NAMALWA (cell line): ENCODE results near the gene R3HDML.
"Not testable (repeated sequence)": the region's sequence is repeated elsewhere in the genome, so short reads cannot be mapped to it uniquely, and the experiment has no call there.

Experiments
- DNase-seq: peaks from one replicate; pipeline ENCODE4 v3.0.0-alpha.2; 2015; ENCODE audit warnings: low spot score

R3HDML gene, protein sequence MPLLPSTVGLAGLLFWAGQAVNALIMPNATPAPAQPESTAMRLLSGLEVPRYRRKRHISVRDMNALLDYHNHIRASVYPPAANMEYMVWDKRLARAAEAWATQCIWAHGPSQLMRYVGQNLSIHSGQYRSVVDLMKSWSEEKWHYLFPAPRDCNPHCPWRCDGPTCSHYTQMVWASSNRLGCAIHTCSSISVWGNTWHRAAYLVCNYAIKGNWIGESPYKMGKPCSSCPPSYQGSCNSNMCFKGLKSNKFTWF

DNA sequence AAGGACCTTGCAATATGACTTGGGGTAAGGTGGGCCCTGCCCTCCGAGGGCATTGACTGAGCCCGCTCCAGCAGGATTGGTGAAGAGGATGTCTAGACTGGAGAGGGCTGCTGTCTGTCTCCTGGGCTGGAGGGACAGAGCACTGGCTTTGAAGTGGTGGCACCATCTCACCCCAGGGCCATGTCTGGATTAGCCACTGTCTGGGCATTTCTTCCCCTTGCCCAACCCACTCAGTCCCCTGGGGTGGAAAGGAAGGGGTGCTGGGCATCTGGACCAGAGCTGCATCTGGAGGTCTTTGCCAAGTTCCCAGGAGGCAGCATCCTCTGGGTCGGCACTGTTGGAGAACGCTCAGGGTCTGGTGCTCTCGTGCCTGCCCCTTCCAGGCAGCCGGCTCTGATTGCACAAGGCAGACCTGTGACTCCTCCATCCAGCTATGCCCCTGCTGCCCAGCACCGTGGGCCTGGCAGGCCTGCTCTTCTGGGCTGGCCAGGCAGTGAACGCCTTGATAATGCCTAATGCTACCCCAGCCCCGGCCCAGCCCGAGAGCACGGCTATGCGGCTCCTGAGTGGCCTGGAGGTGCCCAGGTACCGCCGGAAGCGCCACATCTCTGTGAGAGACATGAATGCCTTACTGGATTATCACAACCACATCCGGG is at the start of gene R3HDML:
R3HDML (plus strand) TSS at position 319 of the 656 bp plus-strand sequence; CDS start at position 434, 115 bp downstream.
- no peak for DNase-seq

DNA sequence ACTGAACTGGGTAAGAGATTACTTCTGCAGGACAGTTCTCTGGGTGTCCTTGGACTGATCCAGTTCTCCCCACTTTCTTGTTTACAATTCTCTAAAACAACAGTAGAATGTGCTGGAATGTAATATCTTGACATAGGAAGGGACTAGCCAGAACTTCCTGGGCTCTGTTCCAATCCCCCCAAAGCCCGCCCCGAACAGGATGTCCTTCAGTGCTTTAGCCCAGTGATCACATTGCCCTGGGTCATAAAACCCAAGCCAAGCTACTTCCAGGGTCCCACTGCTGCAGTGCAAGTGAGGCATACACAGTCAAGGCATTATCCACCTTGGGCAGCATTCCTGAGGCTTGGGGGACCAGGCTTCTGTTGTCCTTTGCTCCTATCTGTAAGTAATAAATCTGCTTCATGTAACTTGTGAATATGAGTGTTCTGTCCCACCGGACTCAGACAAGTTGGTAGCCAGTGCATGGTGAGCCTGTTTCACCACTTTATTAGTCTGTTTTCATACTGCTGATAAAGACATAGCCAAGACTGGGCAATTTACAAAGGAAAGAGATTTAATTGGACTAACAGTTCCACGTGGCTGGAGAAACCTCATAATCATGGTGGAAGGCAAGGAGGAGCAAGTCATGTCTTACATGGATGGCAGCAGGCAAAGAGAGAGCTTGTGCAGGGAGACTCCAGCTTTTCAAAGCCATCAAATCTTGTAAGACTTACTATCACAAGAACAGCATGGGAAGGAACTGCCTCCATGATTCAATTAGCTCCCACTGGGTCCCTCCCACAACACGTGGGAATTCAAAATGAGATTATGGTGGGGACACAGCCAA is 49.4 kb upstream of the R3HDML start:
- no peak for DNase-seq

DNA sequence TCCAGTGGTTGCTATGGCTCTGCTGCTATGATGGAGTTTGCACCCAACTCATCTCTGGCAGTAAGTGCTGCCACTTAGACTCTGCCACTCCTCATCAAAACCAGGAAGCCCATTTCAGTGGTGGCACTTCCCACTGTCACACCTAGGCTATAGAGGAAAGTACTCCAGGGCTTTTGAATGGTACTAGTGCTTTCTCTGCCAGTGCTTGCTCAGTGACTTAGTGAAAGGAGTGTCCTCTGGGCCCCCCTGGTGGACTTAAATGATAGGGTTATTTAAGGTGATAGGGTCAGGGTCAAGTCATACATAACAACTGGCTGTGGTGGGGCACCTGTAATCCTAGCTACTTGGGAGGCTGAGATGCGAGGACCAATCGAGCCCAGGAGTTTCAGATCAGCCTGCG is 48.6 kb upstream of the R3HDML start:
- no peak for DNase-seq

DNA sequence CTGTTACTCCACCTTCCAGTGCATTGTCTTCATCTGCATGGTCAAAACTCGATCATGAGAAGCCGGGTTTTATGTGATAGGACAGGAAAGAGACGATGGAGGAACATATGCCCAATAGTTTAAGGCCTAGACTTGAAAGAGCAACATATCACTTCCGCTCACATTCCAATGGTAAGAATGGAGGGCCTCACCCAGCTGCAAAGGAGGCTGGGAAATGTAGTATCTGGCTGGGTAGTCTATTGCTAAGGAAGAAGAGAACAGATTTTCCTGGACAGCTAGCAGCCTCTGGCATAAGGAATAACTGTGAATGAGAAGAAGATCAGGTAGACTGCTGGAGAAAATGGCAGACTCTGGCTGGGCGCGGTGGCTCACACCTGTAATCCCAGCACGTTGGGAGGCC is 45.1 kb upstream of the R3HDML start:
- no peak for DNase-seq

DNA sequence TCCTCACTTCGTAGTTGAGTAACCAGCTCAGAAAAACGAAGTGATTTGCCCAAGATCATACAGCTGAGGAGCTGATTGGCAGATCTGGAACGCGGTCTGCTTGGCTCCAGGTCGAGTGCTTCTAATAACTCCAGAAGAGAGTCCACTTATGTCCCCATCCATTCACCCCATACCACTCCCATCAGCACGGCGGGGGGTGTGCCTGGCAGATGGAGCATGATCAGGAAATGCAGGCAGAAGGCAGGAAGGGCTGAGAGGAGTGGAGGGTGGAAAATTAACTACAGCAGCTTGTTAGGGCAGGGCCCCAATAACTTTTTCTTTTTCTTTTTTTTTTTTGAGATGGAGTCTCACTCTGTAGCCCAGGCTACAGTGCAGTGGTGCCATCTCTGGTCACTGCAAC is 40.8 kb upstream of the R3HDML start:
- DNase-seq: no peak

DNA sequence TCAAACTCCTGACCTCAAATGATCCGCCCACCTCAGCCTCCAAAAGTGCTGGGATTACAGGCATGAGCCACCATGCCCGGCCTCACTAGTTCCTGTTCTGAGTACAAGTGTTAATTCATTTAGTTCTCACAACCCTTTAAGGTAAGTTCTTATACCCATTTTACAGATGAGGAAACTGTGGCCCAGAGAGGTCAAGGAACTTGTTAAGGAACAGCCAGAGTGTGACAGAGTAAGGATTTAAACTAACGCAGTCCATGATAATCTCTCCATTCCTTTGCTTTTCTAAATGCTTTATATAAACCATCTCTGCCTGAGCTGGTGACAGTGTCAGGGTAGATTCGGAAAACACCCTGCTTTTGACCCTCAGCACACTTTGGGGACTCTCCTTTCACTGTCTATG is 39.1 kb upstream of the R3HDML start:
- no peak for DNase-seq

DNA sequence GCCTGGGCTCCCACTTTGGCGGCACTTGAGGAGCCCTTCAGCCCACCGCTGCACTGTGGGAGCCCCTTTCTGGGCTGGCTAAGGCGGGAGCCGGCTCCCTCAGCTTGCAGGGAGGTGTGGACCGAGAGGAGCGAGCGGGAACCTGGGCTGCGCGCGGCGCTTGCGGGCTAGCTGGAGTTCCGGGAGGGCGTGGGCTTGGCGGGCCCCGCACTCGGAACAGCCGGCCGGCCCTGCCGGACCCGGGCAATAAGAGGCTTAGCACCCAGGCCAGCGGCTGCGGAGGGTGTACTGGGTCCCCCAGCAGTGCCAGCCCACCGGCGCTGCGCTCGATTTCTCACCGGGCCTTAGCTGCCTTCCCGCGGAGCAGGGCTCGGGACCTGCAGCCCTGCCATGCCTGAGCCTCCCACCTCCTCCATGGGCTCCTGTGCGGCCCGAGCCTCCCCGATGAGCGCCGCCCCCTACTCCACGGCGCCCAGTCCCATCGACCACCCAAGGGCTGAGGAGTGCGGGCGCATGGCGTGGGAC is 37.8 kb upstream of the R3HDML start:
- not testable (repeated sequence) for DNase-seq

DNA sequence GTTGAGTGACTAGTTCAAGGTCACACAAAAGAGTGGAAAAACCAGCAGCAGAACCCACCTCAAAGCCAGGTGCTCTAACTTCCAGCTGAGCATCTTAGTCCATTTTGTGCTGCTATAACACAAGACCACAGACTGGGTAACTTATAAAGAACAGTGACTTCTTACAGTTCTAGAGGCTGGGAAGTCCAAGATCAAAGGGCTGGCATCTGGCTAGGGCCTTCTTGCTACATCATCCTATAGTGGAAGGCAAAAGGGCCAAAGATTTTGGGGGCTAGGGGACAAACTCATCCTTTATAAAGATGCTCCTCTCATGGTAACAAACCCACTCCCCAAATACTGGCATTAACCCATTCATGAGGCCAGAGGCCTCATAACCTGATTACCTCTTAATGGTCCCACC is 35.6 kb upstream of the R3HDML start:
- DNase-seq: no peak

DNA sequence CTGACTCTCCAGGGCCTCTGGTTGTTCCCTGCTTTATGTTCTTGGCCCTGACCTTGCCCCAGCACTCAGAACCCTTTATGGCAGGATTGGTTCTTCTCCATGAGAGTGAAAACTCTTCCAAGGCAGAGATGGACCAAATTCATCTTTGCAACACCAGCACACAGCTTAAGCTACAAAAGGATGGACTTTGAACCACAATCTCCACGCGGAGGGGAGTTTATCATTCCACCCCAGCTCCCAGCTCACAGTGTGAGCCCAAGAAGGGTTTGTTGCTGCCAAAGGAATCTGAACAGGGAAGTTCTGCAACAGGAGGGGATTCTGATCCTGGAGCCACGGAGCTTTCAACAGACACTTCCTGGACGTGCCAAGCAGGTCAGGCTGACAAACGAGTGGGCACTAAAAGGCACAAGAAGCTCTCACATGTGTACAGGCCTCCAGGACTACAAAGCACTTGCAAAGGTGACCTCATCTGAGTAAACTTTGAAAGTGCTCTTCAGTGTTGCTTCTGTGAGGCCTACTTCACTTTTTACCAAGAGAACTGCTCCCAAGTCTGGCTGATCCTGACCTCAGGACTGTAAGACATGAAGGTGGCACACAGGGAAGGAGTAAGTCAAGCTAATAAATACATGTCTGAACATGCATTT is 34.7 kb upstream of the R3HDML start:
- DNase-seq: no peak

DNA sequence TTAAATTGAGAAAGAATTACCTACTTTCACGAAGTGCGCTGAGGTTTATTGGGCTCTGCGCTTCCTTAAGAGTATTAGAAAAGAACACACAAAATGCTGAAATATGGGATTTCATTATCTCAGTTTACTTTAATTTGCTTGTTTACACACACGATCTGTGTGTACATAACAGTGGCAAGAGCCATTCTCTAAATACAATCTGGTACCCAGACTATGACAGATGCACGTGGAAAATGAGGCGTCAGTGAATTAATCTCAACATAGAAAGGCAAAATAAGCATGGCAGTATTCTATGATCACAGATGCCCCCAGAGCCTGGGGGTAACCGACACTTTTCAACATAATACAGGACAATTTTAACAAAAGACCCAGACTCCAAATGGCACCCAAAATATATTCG is 34.1 kb upstream of the R3HDML start:
- DNase-seq: no peak

DNA sequence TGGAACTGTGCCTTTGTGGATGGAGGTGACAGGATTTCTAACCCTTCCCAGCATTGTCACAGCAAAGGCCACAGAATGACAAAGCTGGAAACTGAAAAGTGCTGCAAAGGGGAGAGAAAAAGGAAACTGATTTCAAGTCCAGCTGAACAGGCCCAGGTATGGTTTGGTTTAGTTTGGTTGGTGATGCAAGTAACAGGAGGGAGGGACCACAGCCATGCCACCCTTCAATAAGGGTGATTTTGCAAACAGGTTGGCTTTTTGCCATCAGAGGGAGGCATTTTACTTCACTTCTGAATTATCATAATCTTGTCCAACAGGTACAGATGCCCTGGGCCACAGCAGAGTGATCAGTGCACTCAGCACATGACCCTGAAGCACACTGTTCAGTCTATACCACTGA is 32.5 kb upstream of the R3HDML start:
- no peak for DNase-seq

DNA sequence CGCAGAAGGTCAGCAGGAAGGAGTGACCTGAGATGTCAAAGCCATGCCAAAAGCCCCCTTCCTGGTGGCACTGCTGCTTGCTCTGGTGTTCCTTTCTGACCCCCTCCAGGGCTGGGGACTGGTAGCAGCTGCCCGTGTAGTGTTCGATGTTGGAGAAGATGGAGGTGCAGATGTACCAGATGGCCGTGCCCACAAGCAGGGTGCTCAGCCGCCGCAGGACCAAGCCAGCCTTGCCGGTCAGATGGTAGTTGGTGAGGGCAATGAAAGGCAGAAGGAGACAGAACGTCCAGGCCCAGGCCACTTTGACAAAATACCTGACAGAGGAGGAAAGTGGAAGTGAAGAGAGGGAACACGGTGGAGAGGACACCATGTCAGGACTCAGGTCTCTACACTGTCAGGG is 29.9 kb upstream of the R3HDML start:
- DNase-seq: no peak

DNA sequence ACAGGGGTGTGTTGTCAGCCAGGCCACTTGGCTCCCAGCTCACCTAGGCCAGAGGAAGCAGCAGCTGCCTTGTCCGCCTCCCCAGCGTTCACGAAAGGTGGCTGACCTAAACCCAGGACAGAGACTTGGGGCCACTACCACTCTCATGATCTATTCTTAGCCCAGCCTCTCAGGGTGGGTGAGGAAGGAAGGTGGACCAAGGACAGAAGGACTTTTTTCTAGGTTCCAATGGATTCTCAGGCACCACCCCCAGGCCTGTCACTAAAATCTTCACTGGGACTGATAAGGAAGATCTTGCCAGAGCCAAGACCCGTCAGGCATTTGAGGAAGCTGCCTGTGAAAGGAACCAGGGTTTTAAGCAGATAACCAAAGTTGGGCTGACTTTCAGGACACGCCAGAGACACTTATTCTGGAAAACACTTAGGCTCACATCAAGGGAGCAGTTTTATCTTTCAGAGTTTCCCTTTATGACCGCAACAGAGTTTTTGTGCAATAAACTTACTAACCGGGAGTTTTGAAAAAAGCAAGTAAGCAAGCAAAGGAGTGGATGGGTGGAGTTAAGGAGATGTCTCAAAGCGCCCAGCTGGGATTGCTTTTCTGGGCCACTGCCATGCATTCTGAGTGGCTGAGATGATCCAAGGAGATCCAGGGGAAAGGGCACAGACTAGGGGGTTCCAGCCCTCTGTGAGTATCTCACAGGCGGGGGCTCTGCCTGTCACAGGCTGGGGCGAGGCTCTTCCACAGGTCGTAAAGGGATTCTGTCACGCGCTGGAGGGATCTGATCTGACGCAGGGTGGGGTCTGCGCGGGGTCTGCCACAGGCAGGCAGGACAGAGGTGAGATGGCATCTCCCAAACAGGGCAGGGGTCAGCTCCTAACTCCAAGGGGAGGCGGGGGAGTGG is 26.8 kb upstream of the R3HDML start:
- no peak for DNase-seq

DNA sequence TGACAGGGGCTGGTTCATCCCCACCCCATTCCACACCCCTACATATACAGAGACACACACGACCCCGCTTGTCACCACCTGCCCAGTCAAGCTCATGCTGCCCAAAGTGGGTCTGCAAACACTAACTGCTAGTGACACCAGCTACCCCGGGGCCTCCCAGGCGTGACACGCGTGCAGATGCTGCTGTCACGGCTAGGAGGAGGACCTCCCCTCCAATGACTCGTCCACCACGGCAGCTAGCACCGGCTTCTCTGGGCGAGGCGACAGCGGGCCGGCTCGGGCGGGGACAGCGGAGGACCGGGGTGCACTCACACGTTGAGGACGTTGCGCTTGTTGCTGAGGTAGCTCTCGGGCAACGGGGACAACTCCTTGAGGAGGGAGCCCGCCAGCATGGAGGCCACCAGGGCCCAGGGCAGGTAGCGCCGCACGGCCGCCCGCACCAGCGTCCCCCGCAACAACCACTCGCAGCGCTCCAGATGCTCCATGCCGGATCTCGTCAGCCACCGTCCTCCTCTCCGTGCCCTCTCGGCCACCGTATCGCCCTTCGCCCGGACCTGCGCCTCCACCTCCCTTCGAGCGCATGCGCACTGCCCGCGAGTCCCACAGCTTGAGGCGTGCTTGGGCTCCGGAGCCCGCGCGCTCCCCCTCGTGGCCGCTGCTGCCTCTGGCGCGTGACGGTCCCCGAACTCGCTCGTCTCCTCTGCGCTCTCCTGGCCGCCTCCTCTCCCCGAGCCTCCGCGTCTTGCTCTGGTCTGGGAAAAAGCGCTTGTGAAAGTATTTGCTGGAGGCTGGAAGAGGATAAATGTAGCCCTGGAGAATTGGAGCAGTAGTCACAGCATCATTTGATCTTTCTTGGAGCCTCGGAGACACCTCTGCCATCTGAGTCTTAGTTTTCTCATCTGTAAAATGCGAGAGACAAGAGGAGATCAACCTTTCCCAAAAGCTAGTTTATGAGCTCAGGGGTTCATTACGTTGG is 25.9 kb upstream of the R3HDML start, which contains the start of gene FITM2:
FITM2 (minus strand) TSS at position 539 of the 976 bp plus-strand sequence; CDS start at position 485, 54 bp downstream.
- peak; percentile 96 for DNase-seq

DNA sequence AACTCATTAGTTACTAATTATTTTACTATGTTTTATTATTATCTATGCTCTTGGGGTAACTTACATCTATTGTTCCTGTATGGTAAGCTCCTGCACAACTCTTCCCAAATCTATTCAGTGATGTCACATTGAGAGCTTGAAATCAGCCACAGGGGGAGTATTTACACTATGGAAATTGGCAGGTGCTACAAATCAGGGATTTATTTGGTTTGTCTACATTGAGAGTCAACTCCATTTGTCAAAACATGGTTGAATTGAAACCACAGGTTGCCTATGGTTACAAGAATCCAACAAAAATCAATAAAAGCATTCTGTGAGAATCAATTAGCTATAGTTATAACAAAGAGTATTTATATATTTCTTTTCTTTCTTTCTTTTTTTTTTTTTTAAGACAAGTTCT is 22.0 kb upstream of the R3HDML start:
- no peak for DNase-seq

DNA sequence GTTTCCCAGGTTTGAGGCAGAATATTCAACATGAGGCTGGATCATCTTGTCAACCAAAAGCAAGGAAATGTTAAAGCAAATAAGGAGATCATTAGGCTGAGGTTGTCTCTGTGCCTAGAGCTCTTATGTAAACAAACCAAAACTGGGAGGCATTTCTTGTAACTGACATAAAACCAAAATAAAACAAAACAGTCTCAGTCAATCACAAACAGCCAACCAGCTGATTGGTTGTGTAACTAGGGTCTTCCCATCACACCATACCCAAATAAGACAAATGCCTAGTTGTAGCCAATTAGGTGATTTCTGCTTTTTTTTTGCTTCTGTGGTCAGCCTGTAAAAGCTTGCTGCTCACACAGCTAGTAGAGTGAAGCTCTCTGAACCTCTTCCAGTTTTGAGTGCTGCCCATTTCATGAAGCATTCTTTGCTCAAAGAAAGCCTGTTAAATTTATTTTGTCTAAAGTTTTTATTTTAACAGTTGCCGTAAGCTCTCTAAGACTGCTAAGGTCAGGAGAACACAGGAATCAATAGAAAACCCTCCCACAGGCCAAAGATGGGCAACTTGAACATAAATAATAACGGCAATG is 16.9 kb upstream of the R3HDML start:
- peak; percentile 80 for DNase-seq

DNA sequence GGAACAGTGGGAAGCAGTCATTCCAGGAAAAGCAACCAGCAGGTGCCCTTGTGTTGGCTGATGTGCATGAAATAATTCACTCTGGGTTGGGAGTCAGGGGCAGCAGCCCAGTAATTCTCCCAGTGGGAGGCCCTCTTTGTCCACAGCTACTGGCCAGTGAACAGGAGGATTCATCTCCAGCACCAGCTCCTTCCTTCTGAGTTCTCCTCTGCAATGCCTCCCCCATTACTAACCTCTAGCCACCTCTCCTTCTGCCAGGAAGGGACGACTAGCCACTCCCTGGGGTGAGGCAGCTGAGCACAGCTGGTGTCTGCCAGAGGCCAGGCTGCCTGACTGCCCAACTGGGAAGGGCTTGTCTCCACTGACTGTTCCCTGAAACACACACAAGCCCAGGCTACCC is 12.5 kb upstream of the R3HDML start:
- no peak for DNase-seq

DNA sequence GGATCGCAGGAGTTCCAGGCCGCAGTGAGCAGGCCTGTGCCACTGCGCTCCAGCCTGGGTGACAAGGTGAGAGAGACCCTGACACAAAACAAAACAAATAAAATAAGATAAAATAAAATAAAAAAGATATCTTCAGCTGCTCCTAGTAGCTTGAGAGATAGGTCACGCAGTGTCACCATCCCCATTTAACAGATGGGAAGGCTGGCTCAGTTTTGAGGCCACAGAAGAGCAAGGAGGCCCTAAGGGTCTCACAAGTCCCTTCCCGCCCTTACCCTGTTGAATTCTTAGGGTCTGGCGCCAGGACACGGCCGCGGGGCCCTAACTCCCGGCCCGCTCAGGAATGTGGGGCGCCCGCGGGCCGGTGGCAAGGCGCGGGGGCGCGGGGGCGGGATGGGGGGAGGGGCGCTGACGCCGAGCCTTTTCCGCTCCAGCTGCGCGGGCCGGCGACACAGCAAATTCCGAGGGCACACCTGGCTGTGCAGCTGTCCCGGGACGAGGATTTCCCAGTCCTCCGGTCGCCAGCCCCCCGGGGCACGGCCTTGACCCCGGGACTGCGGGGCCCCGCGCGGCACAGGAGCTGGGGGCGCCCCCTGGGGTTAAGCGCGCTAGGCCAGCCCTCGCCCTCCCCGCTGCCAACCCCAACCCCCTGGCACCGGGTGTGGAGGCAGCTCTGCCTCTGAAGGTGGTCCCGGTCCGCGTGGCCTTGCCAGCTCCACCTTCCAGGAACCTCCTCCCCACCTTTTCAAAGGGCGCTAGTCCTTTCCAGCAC is 10.3 kb upstream of the R3HDML start:
- peak; percentile 35 for DNase-seq

DNA sequence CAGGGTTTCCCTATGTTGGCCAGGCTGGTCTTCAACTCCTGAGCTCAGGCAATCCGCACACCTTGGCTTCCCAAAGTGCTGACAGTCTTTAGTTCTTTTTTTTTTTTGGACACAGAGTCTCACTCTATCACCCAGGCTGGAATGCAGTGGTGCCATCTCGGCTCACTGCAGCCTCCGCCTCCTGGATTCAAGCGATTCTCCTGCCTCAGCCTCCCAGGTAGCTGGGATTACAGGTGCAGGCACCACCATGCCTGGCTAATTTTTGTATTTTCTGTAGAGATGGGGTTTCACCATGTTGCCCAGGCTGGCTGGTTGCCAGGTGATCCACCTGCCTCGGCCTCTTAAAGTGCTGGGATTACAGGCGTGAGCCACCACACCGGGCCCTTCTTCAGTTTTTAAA is 9.1 kb upstream of the R3HDML start:
- DNase-seq: not testable (repeated sequence)
